Measurements from ENCODE around the gene TCF3. TPM values are rescaled to one million over a fixed set of nuclear protein-coding genes. Genes with fewer than 3 reads are reported as not detected.

The TCF3 gene
- total RNA-seq, 4 donors from 2014 or later = 21.2 to 62.0 (median 39.6) TPM

GRCh38 chr19:1599460-1599846 lies 53.0 kb downstream of the TCF3 start:
- no peaks in the 10 kb centered on the region for H3K27me3 ChIP-seq
- ATAC-seq = no peak
- WGBS, 2 donors (ENCODE audit: low coverage in 1 of 2) = no CpG with 5 or more reads among the region's 15 CpGs
- H3K9me3 ChIP-seq = no peaks in the 10 kb centered on the region
- H3K4me3 ChIP-seq = no peak overlapping the region
- H3K4me1 ChIP-seq = peaks cover 0 to 46% (median 12%) of the 10 kb centered on the region in 3 donors
- H3K27ac ChIP-seq = no peak overlapping the region
- H3K36me3 ChIP-seq = peaks cover 0 to 62% of the 10 kb centered on the region in 2 donors
- TF ChIP-seq CTCF (IDR thresholded peaks at IDR 0.05) = no peak
- no peak for TF ChIP-seq EP300 (IDR thresholded peaks at IDR 0.05)
- TF ChIP-seq POLR2A (IDR thresholded peaks at IDR 0.05) = no peak
- TF ChIP-seq POLR2AphosphoS5 (IDR thresholded peaks at IDR 0.05) = no peak

- H3K27ac ChIP-seq = no peak overlapping the region
- H3K9me3 ChIP-seq = no peaks in the 10 kb centered on the region
- TF ChIP-seq CTCF (IDR thresholded peaks at IDR 0.05) = no peak
- no peak for TF ChIP-seq POLR2A (IDR thresholded peaks at IDR 0.05)
- peaks cover 0 to 64% of the 10 kb centered on the region in 2 donors for H3K36me3 ChIP-seq
- no peak for ATAC-seq
- 94 to 100% methylated on average over 2 to 3 of the region's 20 CpGs for WGBS, 2 donors (ENCODE audit: low coverage in 1 of 2)
- H3K4me3 ChIP-seq = no peak overlapping the region
- no peaks in the 10 kb centered on the region for H3K27me3 ChIP-seq
- peaks cover 0 to 41% (median 7%) of the 10 kb centered on the region in 3 donors for H3K4me1 ChIP-seq
Measured at GRCh38 chr19:1598777-1599459, 53.5 kb downstream of the TCF3 start.

GRCh38 chr19:1593501-1593772 lies 59.0 kb downstream of the TCF3 start:
- peaks cover 0 to 35% (median 15%) of the 10 kb centered on the region in 3 donors for H3K4me1 ChIP-seq
- peak overlapping the region in 3 of 4 donors; percentile 97 to 100 (median 97) for H3K27ac ChIP-seq
- WGBS, 2 donors (ENCODE audit: low coverage in 1 of 2) = no CpG with 5 or more reads among the region's 10 CpGs
- peak overlapping the region; percentile 48 to 73 for H3K4me3 ChIP-seq
- peaks cover 0 to 36% of the 10 kb centered on the region in 2 donors for H3K36me3 ChIP-seq
- no peak for ATAC-seq
- no peak for TF ChIP-seq POLR2AphosphoS5 (IDR thresholded peaks at IDR 0.05)
- no peak for TF ChIP-seq POLR2A (IDR thresholded peaks at IDR 0.05)
- TF ChIP-seq CTCF (IDR thresholded peaks at IDR 0.05) = no peak
- no peak for TF ChIP-seq EP300 (IDR thresholded peaks at IDR 0.05)
- H3K27me3 ChIP-seq = no peaks in the 10 kb centered on the region
- no peaks in the 10 kb centered on the region for H3K9me3 ChIP-seq

GRCh38 chr19:1592755-1593500 lies 59.5 kb downstream of the TCF3 start, which contains the start of gene MBD3:
Gene MBD3 (minus strand): TSS chr19:1592865. CDS start chr19:1592631, 234 bp downstream.
- Histone ChIP-seq H3K9me3 (no peaks in the 10 kb centered on the region), H3K36me3 (peaks cover 0 to 31% of the 10 kb centered on the region in 2 donors), H3K27ac (peak within 1 kb of the TSS; percentile 88 to 100 (median 97)), H3K4me1 (peaks cover 0 to 35% (median 15%) of the 10 kb centered on the region in 3 donors), H3K27me3 (no peaks in the 10 kb centered on the region), H3K4me3 (peak within 1 kb of the TSS; percentile 73 to 93)
- peak; percentile 96 for ATAC-seq
- WGBS, 2 donors (ENCODE audit: low coverage in 1 of 2) = 0 to 4% methylated on average over 4 to 5 of the region's 68 CpGs
- TF ChIP-seq EP300 (IDR thresholded peaks at IDR 0.05) (no peak), CTCF (IDR thresholded peaks at IDR 0.05) (peak in 3 of 4 experiments; percentile 10 to 47 (median 39)), POLR2A (IDR thresholded peaks at IDR 0.05) (no peak), POLR2AphosphoS5 (IDR thresholded peaks at IDR 0.05) (peak; percentile 40)
